Esophagus muscularis mucosa (tissue), 4 donors: ENCODE results near the gene EPHB2. TPM values are rescaled to one million over a fixed set of nuclear protein-coding genes. Genes with fewer than 3 reads are reported as not detected.

Source experiments
- DNase-seq: peaks from one replicate; pipeline ENCODE4 v3.0.0-alpha.2; 2017; ENCODE audit errors: extremely low spot score
- H3K27ac ChIP-seq, 4 donors: fragments of 200-600 bp; sonication (generic); replicated peaks in 1 of 4; 1 replicate in 3 of 4; 2 replicates in 1 of 4; pipeline ENCODE4 v1.5.1; 2016 to 2019; ENCODE audit warnings: mild to moderate bottlenecking in 1 of 4
- H3K27me3 ChIP-seq, 4 donors: fragments of 200-600 bp; sonication (generic); one replicate each; pipeline versions ENCODE4 v1.5.1 to v1.6.0; 2016 to 2019
- H3K36me3 ChIP-seq, 4 donors: fragments of 200-600 bp; sonication (generic); one replicate each; pipeline ENCODE4 v1.5.1; 2016 to 2019
- H3K4me1 ChIP-seq, 4 donors: fragments of 200-600 bp; sonication (generic); one replicate each; pipeline ENCODE4 v1.5.1; 2016 to 2019
- H3K4me3 ChIP-seq, 4 donors: fragments of 200-600 bp; sonication (generic); 1 replicate in 2 of 4; 2 replicates in 2 of 4; pipeline ENCODE4 v1.5.1; 2016 to 2019; ENCODE audit warnings: mild to moderate bottlenecking in 4 of 4, moderate library complexity in 1 of 4
- H3K9me3 ChIP-seq, 4 donors: fragments of 200-600 bp; sonication (generic); 1 replicate in 3 of 4; 2 replicates in 1 of 4; pipeline ENCODE4 v1.5.1; 2016 to 2019
- EP300 ChIP-seq: sonication (generic); formaldehyde crosslinking; IDR thresholded peaks from one replicate; pipeline ENCODE4 v1.6.1; 2017; ENCODE audit warnings: antibody characterized with exemption
- POLR2A ChIP-seq: fragments of 450-650 bp; IDR thresholded peaks from one replicate; pipeline ENCODE4 v1.6.1; 2017; ENCODE audit warnings: antibody characterized with exemption, moderate library complexity, mild to moderate bottlenecking, low read depth
- POLR2AphosphoS5 ChIP-seq, 2 donors: sonication (generic); formaldehyde crosslinking; IDR thresholded peaks; one replicate each; pipeline ENCODE4 v1.6.1; 2017; ENCODE audit warnings: antibody characterized with exemption in 2 of 2
- WGBS: methylation state at CpG from one replicate; pipeline ENCODE4 v1.1.5; 2018; 5-methylcytosine and 5-hydroxymethylcytosine counted together
- intact Hi-C: fragments of 100-400 bp; cut with DNase I; formaldehyde crosslinking; loops from one replicate; pipeline ENCODE4 v1.15.1; 2023
- small RNA-seq, 3 donors: library from RNA; depleted of rRNA; stranded (forward); fragments of <200 nt; gene quantifications; one replicate each; pipeline ENCODE3, GENCODE V24; 2016
- total RNA-seq, 4 donors: library from RNA; depleted of rRNA; stranded (reverse); fragments of >200 nt; gene quantifications; one replicate each; pipeline versions ENCODE4 v1.1.0 to v1.2.1, GENCODE V29; 2016
- TF ChIP-seq, protein P1 (sequence below), 3 experiments: fragments of 200-600 bp in 2 of 3; fragments of 450-650 bp in 1 of 3; sonication (generic) in 2 of 3; IDR thresholded peaks; one replicate each; pipeline ENCODE4 v1.5.1; 2017 to 2019; ENCODE audit warnings: antibody characterized with exemption in 3 of 3, mild to moderate bottlenecking in 2 of 3, moderate library complexity in 1 of 3

EPHB2 gene
- total RNA-seq, 4 donors from 2014 or later: 1.5 to 3.3 (median 1.9) TPM

DNA sequence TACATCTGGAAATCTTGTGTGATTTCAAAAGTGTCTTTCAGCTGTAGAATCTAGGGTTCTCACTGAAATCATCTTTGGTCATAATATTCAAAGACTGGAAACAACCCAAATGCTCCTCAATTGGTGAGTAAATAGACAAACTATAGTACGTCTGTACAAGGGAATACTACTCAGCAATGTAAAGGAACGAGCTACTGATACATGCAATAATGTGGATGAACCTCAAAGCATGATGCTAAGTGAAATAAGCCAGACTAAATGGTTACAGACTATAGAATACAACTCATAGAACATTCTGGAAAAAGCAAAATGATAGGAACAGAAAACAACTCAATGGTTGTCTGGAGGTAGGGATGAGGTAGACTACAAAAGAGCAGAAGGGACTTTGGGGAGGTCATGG is 259.5 kb downstream of the EPHB2 start:
- Histone ChIP-seq H3K27me3 (peaks cover 0 to 37% (median 0%) of the 10 kb centered on the region in 4 donors), H3K4me3 (no peak overlapping the region), H3K27ac (no peak overlapping the region), H3K36me3 (no peaks in the 10 kb centered on the region), H3K4me1 (peaks cover 3 to 15% (median 12%) of the 10 kb centered on the region in 4 donors), H3K9me3 (peaks cover 0 to 18% (median 10%) of the 10 kb centered on the region in 4 donors)
- 96% methylated on average over 2 of the region's 2 CpGs for WGBS
- DNase-seq: no peak
- no peak for TF ChIP-seq EP300
- TF ChIP-seq POLR2AphosphoS5 (IDR thresholded peaks at IDR 0.05): no peak
- TF ChIP-seq, protein P1, sequence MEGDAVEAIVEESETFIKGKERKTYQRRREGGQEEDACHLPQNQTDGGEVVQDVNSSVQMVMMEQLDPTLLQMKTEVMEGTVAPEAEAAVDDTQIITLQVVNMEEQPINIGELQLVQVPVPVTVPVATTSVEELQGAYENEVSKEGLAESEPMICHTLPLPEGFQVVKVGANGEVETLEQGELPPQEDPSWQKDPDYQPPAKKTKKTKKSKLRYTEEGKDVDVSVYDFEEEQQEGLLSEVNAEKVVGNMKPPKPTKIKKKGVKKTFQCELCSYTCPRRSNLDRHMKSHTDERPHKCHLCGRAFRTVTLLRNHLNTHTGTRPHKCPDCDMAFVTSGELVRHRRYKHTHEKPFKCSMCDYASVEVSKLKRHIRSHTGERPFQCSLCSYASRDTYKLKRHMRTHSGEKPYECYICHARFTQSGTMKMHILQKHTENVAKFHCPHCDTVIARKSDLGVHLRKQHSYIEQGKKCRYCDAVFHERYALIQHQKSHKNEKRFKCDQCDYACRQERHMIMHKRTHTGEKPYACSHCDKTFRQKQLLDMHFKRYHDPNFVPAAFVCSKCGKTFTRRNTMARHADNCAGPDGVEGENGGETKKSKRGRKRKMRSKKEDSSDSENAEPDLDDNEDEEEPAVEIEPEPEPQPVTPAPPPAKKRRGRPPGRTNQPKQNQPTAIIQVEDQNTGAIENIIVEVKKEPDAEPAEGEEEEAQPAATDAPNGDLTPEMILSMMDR (IDR thresholded peaks at IDR 0.05): no peak
- no peak for TF ChIP-seq POLR2A
- intact Hi-C loops: no loop called here

Small RNA genes within 50 kb of the gene (small RNA-seq; reads per million reads assigned to genes)
- gene MIR4253: 0 reads per million in 3 donors
- gene MIR4684: 0 reads per million in 3 donors

Other genes starting within 250 kb of the EPHB2 start
- not detected for gene EPHA8, start 147.3 kb upstream of the EPHB2 start, total RNA-seq
- gene C1QA, start 74.2 kb upstream of the EPHB2 start, total RNA-seq: 100 to 1,000 TPM; 132 to 359 (median 164) TPM
- 100 to 1,000 TPM; 171 to 311 (median 181) TPM for gene C1QC, start 67.2 kb upstream of the EPHB2 start, total RNA-seq
- gene C1QB, start 57.6 kb upstream of the EPHB2 start, total RNA-seq: 100 to 1,000 TPM; 254 to 583 (median 288) TPM